AG04450 (cell line): Measurements from ENCODE around the gene NAA60. TPM values are rescaled to one million over a fixed set of nuclear protein-coding genes. Genes with fewer than 3 reads are reported as not detected.

Experiments
- CTCF ChIA-PET: fragments of 300-600, 350-600 bp; formaldehyde crosslinking; extraction: SDS; loops from one replicate; lab custom pipeline; 2022; ENCODE audit warnings: antibody characterized with exemption, inconsistent platforms; lab: Charles Lee
- POLR2A ChIA-PET: fragments of 350-600 bp; formaldehyde crosslinking; extraction: SDS; loops from one replicate; lab custom pipeline; 2021; ENCODE audit warnings: antibody characterized with exemption, inconsistent platforms; lab: Yijun Ruan, JAX
- DNase-seq: peaks from one replicate; pipeline ENCODE4 v3.0.0-alpha.2; 2011; ENCODE audit warnings: low read depth, low spot score
- H3K27ac ChIP-seq: one replicate; pipeline ENCODE4 v1.5.1; 2012; ENCODE audit warnings: low read depth, low read length, control low read depth
- H3K27me3 ChIP-seq: one replicate; pipeline ENCODE4 v1.6.0; 2012; ENCODE audit warnings: low read length; ENCODE audit not compliant: control insufficient read depth, insufficient read depth
- H3K4me3 ChIP-seq: 2 replicates; pipeline ENCODE4 v1.5.1; 2011; ENCODE audit warnings: mild to moderate bottlenecking, low read depth, low read length, control low read depth
- H3K9me3 ChIP-seq: 2 replicates; pipeline ENCODE4 v1.5.1; 2012; ENCODE audit warnings: low read length; ENCODE audit not compliant: control insufficient read depth, insufficient read depth
- CTCF ChIP-seq: IDR thresholded peaks from 2 replicates; pipeline ENCODE4 v1.5.1; 2011; ENCODE audit warnings: low read depth, low read length, control low read depth, inconsistent platforms
- polyA plus RNA-seq: library from polyadenylated mRNA; depleted of rRNA; stranded (reverse); fragments of >200 nt; gene quantifications from 2 replicates; pipeline ENCODE4 v1.2.3, GENCODE V29; 2011

NAA60 gene
- polyA plus RNA-seq, 1 experiment: 28.8 TPM

DNA sequence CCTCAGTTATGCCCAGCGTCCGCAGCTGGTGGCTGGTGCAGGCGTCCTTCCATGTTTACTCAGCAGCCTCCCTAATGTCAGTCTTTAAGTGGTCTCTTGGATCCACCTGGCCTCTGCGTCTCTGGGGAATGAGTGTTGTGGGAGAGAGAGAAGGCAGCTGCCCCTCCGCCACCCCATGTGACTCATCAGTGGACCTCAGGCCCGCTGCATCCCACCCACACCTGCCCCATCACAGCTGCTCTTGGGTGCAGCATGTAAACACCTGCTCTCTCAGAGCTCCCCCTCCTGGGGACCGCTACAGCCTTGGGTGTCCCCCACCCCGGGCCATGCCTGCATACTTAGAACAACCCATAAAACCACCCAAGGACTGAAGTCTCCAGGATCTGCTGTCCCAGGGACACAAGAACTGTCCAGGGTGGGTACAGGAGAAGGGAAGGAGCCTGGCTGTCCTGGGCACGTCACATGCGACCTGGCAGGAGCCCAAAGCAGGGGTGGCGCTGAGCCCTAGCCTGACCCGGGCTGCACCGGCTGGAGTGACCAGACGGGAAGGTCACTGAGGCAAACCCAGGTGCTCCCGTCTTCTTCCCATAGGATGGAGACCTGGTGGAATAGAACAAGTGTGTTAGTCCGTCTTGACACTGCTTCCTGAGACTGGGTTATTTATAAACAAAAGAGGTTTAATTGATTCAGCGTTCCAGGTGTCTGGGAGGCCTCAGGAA lies 47.6 kb downstream of the NAA60 start:
- H3K27me3 ChIP-seq: no peaks in the 10 kb centered on the region
- ChIA-PET POLR2A (interaction anchor here (0.6 kb wide), 1 partner anchor 815 kb away, joined by 9 read pairs; no protein-coding TSS in a partner anchor), CTCF (no interaction called here)

GRCh38 chr16:3492356-3492755 lies 48.9 kb downstream of the NAA60 start:
- ChIA-PET POLR2A (no interaction called here), CTCF (interaction anchor here (0.6 kb wide), 1 partner anchor 12 kb away, joined by 3 read pairs; no protein-coding TSS in a partner anchor)
- Histone ChIP-seq H3K4me3 (no peak overlapping the region), H3K27ac (no peak overlapping the region), H3K27me3 (no peaks in the 10 kb centered on the region), H3K9me3 (peaks cover 4% of the 10 kb centered on the region; the same call in 1 of the 2 replicates)
- DNase-seq: no peak
- TF ChIP-seq CTCF: no peak

More for the DNA sequence above, 47.6 kb downstream of the NAA60 start:
- Histone ChIP-seq H3K9me3 (no peaks in the 10 kb centered on the region; the same call in 1 of the 2 replicates), H3K27ac (no peak overlapping the region), H3K4me3 (no peak overlapping the region)
- no peak for TF ChIP-seq CTCF
- DNase-seq: no peak

DNA sequence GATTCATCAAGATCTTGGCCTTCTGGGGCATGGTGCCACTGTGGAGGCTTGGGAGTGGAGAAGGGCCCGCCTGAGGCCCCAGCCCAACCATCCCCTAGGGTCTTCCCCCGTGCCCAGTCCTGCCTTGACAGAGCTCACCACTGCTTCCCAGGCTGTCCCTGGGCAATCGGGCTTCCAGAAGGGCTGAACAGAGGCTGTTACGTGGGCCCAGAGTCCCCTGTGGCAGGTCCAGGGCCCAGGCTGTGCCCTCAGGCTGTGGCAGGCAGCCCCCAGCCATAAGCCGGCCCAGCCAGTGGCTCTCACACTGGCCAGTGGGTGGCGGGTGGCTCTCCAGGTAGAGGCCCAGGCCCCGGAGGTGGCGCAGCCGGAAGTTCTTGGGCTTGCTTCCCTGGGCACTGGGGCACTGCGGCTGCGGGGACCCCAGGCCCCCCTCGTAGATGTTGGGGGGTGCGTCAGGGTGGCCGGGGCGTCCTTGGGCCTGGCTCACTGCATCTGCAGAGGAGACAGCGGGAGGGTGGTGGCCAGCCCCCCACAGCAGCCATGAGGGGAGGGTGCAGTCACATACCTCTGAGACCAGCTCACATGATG lies 51.0 kb downstream of the NAA60 start:
- no peak for TF ChIP-seq CTCF
- Histone ChIP-seq H3K4me3 (no peak overlapping the region), H3K27me3 (no peaks in the 10 kb centered on the region), H3K9me3 (peaks cover 4% of the 10 kb centered on the region; the same call in 1 of the 2 replicates), H3K27ac (no peak overlapping the region)
- ChIA-PET CTCF (interaction anchor here (0.5 kb wide), 1 partner anchor 143 kb away, joined by 3 read pairs; no protein-coding TSS in a partner anchor), POLR2A (no interaction called here)
- DNase-seq: no peak

DNA sequence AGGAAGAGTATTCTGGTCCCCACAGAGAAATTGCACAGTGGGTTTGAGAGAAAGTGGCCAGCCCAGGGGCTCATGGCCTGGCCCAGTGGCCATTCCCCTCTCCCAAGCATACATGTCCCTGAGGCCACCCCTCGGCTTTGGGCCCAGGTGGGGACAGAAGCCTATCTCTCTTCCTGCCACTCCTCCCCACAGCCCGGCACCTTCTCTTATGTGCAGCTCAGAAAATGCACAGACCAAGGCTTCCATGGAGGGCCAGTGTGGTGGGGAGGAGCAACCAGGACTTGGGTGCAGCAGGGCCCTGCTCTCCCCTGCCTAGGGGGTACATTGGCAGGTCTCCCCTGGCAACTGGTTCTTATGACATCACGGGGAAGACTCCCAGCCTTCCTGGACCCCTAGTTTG lies 51.7 kb downstream of the NAA60 start, which contains the start of gene C16orf90:
Gene C16orf90 (minus strand): TSS at position 314 of the 400 bp plus-strand sequence. CDS start 68 bp downstream, at position 246.
- POLR2A ChIA-PET: no interaction called here
- H3K4me3 ChIP-seq: no peak within 1 kb of the TSS
- DNase-seq: no peak
- H3K9me3 ChIP-seq: peaks cover 4% of the 10 kb centered on the region; the same call in 1 of the 2 replicates
- CTCF ChIA-PET: no interaction called here
- no peak for TF ChIP-seq CTCF
- H3K27ac ChIP-seq: no peak within 1 kb of the TSS
- no peaks in the 10 kb centered on the region for H3K27me3 ChIP-seq

- Histone ChIP-seq H3K27ac (no peak overlapping the region), H3K27me3 (no peaks in the 10 kb centered on the region), H3K9me3 (peaks cover 4% of the 10 kb centered on the region; the same call in 1 of the 2 replicates), H3K4me3 (no peak overlapping the region)
- no peak for DNase-seq
- CTCF ChIA-PET: no interaction called here
- no peak for TF ChIP-seq CTCF
- POLR2A ChIA-PET: interaction anchor here (0.6 kb wide), 1 partner anchor 30 kb away, joined by 3 read pairs; no protein-coding TSS in a partner anchor
These were observed 52.9 kb downstream of the NAA60 start for GRCh38 chr16:3496386-3496785.
